GM23338 (cell line): ENCODE data around the gene TRPM1. TPM values are rescaled to one million over a fixed set of nuclear protein-coding genes. Genes with fewer than 3 reads are reported as not detected.

Experiments
- ATAC-seq: fragments of 200-7000 bp; cut with Tn5 transposase; 3 replicates; pipeline ENCODE4 v1.9.1; 2020
- DNase-seq: peaks from one replicate; pipeline ENCODE4 v3.0.0-alpha.2; 2015; ENCODE audit warnings: low spot score
- H2AFZ ChIP-seq: fragments of 200-600 bp; sonication (generic); 2 replicates; pipeline ENCODE4 v1.8.0; 2016; ENCODE audit warnings: antibody characterized with exemption, mild to moderate bottlenecking, moderate library complexity
- H3F3A ChIP-seq: fragments of 200-600 bp; sonication (generic); replicated peaks from 2 replicates; pipeline ENCODE4 v1.8.0; 2017; ENCODE audit warnings: antibody characterized with exemption, mixed run types, low read depth
- H3K27ac ChIP-seq: fragments of 200-600 bp; sonication (generic); 2 replicates; pipeline ENCODE4 v1.6.1; 2016; ENCODE audit warnings: low read depth
- H3K27me3 ChIP-seq: fragments of 200-600 bp; sonication (generic); 2 replicates; pipeline ENCODE4 v1.8.0; 2016; ENCODE audit warnings: mild to moderate bottlenecking, mixed run types, moderate library complexity; ENCODE audit not compliant: insufficient read depth
- H3K36me3 ChIP-seq: fragments of 200-600 bp; sonication (generic); 2 replicates; pipeline ENCODE4 v1.8.0; 2016; ENCODE audit warnings: mild to moderate bottlenecking; ENCODE audit not compliant: insufficient read depth
- H3K4me1 ChIP-seq: fragments of 200-600 bp; sonication (generic); 2 replicates; pipeline ENCODE4 v1.8.0; 2016; ENCODE audit warnings: mild to moderate bottlenecking, moderate library complexity; ENCODE audit not compliant: insufficient read depth
- H3K4me2 ChIP-seq: fragments of 200-600 bp; sonication (generic); 2 replicates; pipeline ENCODE4 v1.7.1; 2017; ENCODE audit warnings: mixed run types
- H3K4me3 ChIP-seq: fragments of 200-600 bp; sonication (generic); 2 replicates; pipeline ENCODE4 v1.6.1; 2016; ENCODE audit warnings: mixed run types
- H3K79me2 ChIP-seq: fragments of 200-600 bp; sonication (generic); replicated peaks from 2 replicates; pipeline ENCODE4 v1.8.0; 2017; ENCODE audit warnings: mild to moderate bottlenecking; ENCODE audit not compliant: insufficient read depth
- H3K9me2 ChIP-seq: fragments of 200-600 bp; sonication (generic); 2 replicates; pipeline ENCODE4 v1.8.0; 2017; ENCODE audit not compliant: insufficient read depth
- H4K20me1 ChIP-seq: fragments of 200-600 bp; sonication (generic); replicated peaks from 2 replicates; pipeline ENCODE4 v1.8.0; 2017; ENCODE audit warnings: mild to moderate bottlenecking; ENCODE audit not compliant: insufficient read depth
- H3K27ac Mint-ChIP-seq: 2 replicates; pipeline ENCODE4 v1.8.0; 2020; ENCODE audit warnings: inconsistent platforms, mild to moderate bottlenecking, moderate library complexity, mixed read lengths
- H3K27me3 Mint-ChIP-seq: 3 replicates; pipeline ENCODE4 v1.8.0; 2022; ENCODE audit warnings: low read depth, mild to moderate bottlenecking, moderate library complexity, mixed read lengths, inconsistent platforms; ENCODE audit not compliant: insufficient read depth, poor library complexity
- H3K36me3 Mint-ChIP-seq: 3 replicates; pipeline ENCODE4 v1.8.0; 2021; ENCODE audit warnings: low read depth, mild to moderate bottlenecking, inconsistent platforms, moderate library complexity, mixed read lengths
- H3K4me1 Mint-ChIP-seq: 3 replicates; pipeline ENCODE4 v1.8.0; 2020; ENCODE audit warnings: mild to moderate bottlenecking, inconsistent platforms, mixed read lengths
- H3K4me3 Mint-ChIP-seq: 3 replicates; pipeline ENCODE4 v1.8.0; 2021; ENCODE audit warnings: moderate library complexity, mild to moderate bottlenecking, inconsistent platforms, mixed read lengths
- H3K9me3 Mint-ChIP-seq: 3 replicates; pipeline ENCODE4 v1.8.0; 2020; ENCODE audit warnings: moderate library complexity, mild to moderate bottlenecking, inconsistent platforms, mixed read lengths
- CREB1 ChIP-seq: fragments of 250-450 bp; sonication (Bioruptor Pico); IDR thresholded peaks from 2 replicates; pipeline ENCODE4 v1.5.0; 2020; ENCODE audit warnings: low read depth, mild to moderate bottlenecking, moderate library complexity
- JUNB ChIP-seq: IDR thresholded peaks from one replicate; pipeline ENCODE4 v1.6.1; 2016; ENCODE audit warnings: antibody characterized with exemption; ENCODE audit not compliant: unreplicated experiment
- NANOG ChIP-seq: IDR thresholded peaks from 2 replicates; pipeline ENCODE4 v1.6.1; 2016; ENCODE audit warnings: antibody characterized with exemption, borderline replicate concordance
- polyA plus RNA-seq: library from polyadenylated mRNA; unstranded; fragments of >200 nt; fragmentation: Nextera tagmentation; extraction: Ambion mirVana; gene quantifications from 2 replicates; pipeline ENCODE4 v1.2.1, GENCODE V29; 2016
- total RNA-seq: library from RNA; depleted of rRNA; stranded (reverse); fragments of >200 nt; shearing (Covaris generic); gene quantifications from 2 replicates; pipeline ENCODE4 v1.2.3, GENCODE V29; 2014
- TF ChIP-seq, protein P1 (sequence below): IDR thresholded peaks from one replicate; pipeline ENCODE4 v1.6.1; 2018; ENCODE audit warnings: antibody characterized with exemption; ENCODE audit not compliant: unreplicated experiment

Gene TRPM1
- total and polyA plus RNA-seq, 2 experiments from 2014 or later: 0.19 TPM; not detected in 1

DNA sequence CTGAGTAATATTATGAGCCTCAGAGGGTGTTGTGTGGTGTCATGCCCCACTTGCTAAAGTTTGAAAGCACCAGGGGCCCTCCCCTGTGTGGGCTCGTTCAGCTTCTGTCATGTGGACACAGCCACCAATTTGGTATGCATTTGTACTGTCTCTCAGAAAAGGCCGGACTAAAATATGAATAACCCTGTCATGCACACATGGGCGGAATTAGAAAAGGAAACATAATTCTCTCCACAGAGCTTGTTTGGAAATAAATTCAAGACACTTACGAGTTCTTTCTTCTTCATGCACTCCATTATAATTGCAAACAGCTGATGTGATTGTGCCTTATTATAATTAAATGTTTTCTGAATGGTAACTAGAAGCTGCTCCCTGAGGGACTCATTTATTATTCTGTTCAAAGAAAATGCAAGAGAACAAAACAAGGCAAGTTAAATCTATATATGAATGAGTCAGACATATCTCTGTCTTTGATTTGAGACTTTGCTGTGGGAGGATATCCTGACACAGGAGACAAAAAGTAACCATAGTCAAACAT, 39.1 kb downstream of the TRPM1 start:
- Mint-ChIP-seq H3K4me1 (peaks cover 11% of the 10 kb centered on the region; the same call in 2 of the 3 replicates), H3K4me3 (no peak overlapping the region), H3K9me3 (peaks cover 3% of the 10 kb centered on the region; the same call in 2 of the 3 replicates), H3K27me3 (no peaks in the 10 kb centered on the region), H3K27ac (no peak overlapping the region), H3K36me3 (no peaks in the 10 kb centered on the region)
- H3K4me3 ChIP-seq: no peak overlapping the region
- H3K27ac ChIP-seq: no peak overlapping the region
- peaks cover 17% of the 10 kb centered on the region; the same call in 1 of the 2 replicates for H3K9me2 ChIP-seq
- H2AFZ ChIP-seq: peak overlapping the region; percentile 33; the same call in 1 of the 2 replicates
- H3F3A ChIP-seq: no peaks in the 10 kb centered on the region
- no peaks in the 10 kb centered on the region for H4K20me1 ChIP-seq
- H3K4me2 ChIP-seq: no peak overlapping the region
- H3K36me3 ChIP-seq: no peaks in the 10 kb centered on the region
- peaks cover 12% of the 10 kb centered on the region for H3K4me1 ChIP-seq
- ATAC-seq: no peak
- H3K27me3 ChIP-seq: no peaks in the 10 kb centered on the region
- TF ChIP-seq JUNB: no peak
- no peak for DNase-seq
- H3K79me2 ChIP-seq: no peaks in the 10 kb centered on the region

GRCh38 chr15:31060429-31061140, 40.9 kb downstream of the TRPM1 start:
- Histone ChIP-seq H3K27me3 (no peaks in the 10 kb centered on the region), H3K79me2 (no peaks in the 10 kb centered on the region), H3K4me2 (no peak overlapping the region), H3K27ac (no peak overlapping the region), H2AFZ (no peak overlapping the region), H4K20me1 (no peaks in the 10 kb centered on the region), H3K4me1 (peaks cover 12% of the 10 kb centered on the region), H3K9me2 (peaks cover 9% of the 10 kb centered on the region; the same call in 1 of the 2 replicates), H3F3A (no peaks in the 10 kb centered on the region), H3K36me3 (no peaks in the 10 kb centered on the region), H3K4me3 (no peak overlapping the region)
- peaks cover 9% of the 10 kb centered on the region for H3K9me3 Mint-ChIP-seq
- no peak overlapping the region for H3K4me3 Mint-ChIP-seq
- no peak for TF ChIP-seq NANOG
- TF ChIP-seq, protein P1, sequence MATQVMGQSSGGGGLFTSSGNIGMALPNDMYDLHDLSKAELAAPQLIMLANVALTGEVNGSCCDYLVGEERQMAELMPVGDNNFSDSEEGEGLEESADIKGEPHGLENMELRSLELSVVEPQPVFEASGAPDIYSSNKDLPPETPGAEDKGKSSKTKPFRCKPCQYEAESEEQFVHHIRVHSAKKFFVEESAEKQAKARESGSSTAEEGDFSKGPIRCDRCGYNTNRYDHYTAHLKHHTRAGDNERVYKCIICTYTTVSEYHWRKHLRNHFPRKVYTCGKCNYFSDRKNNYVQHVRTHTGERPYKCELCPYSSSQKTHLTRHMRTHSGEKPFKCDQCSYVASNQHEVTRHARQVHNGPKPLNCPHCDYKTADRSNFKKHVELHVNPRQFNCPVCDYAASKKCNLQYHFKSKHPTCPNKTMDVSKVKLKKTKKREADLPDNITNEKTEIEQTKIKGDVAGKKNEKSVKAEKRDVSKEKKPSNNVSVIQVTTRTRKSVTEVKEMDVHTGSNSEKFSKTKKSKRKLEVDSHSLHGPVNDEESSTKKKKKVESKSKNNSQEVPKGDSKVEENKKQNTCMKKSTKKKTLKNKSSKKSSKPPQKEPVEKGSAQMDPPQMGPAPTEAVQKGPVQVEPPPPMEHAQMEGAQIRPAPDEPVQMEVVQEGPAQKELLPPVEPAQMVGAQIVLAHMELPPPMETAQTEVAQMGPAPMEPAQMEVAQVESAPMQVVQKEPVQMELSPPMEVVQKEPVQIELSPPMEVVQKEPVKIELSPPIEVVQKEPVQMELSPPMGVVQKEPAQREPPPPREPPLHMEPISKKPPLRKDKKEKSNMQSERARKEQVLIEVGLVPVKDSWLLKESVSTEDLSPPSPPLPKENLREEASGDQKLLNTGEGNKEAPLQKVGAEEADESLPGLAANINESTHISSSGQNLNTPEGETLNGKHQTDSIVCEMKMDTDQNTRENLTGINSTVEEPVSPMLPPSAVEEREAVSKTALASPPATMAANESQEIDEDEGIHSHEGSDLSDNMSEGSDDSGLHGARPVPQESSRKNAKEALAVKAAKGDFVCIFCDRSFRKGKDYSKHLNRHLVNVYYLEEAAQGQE: no peak
- no peak for TF ChIP-seq CREB1 (CRISPR knock-in tag)
- H3K27ac Mint-ChIP-seq: no peak overlapping the region
- peaks cover 9% of the 10 kb centered on the region; the same call in 2 of the 3 replicates for H3K4me1 Mint-ChIP-seq
- ATAC-seq: no peak
- DNase-seq: no peak
- H3K27me3 Mint-ChIP-seq: no peaks in the 10 kb centered on the region
- no peaks in the 10 kb centered on the region for H3K36me3 Mint-ChIP-seq
